Measurements from ENCODE around the gene DDX24.

DDX24 gene

GRCh38 chr14:94004015-94004414 lies 77.0 kb downstream of the DDX24 start:
- Mint-ChIP-seq H3K36me3 (ENCODE audit: low read depth) (no peaks in the 10 kb centered on the region), H3K4me1 (peaks cover 11% of the 10 kb centered on the region), H3K9me3 (no peaks in the 10 kb centered on the region), H3K27ac (no peak overlapping the region), H3K27me3 (ENCODE audit: low read depth) (peaks cover 23% of the 10 kb centered on the region), H3K4me3 (no peak overlapping the region)
- no peak for TF ChIP-seq CTCF (IDR thresholded peaks at IDR 0.05; ENCODE audit: unreplicated experiment in 3 of 3)

GRCh38 chr14:94003397-94003796 lies 77.6 kb downstream of the DDX24 start:
- Mint-ChIP-seq H3K27me3 (ENCODE audit: low read depth) (peaks cover 23% of the 10 kb centered on the region), H3K4me3 (no peak overlapping the region), H3K9me3 (no peaks in the 10 kb centered on the region), H3K27ac (no peak overlapping the region), H3K36me3 (ENCODE audit: low read depth) (no peaks in the 10 kb centered on the region), H3K4me1 (peaks cover 13% of the 10 kb centered on the region)
- TF ChIP-seq CTCF (IDR thresholded peaks at IDR 0.05; ENCODE audit: unreplicated experiment in 3 of 3), result no peak

- Mint-ChIP-seq H3K9me3 (no peaks in the 10 kb centered on the region), H3K36me3 (ENCODE audit: low read depth) (no peaks in the 10 kb centered on the region), H3K4me3 (no peak overlapping the region), H3K4me1 (peaks cover 15% of the 10 kb centered on the region), H3K27ac (no peak overlapping the region), H3K27me3 (ENCODE audit: low read depth) (peaks cover 28% of the 10 kb centered on the region)
- peak; percentile 95 to 98 (median 96) for TF ChIP-seq CTCF (IDR thresholded peaks at IDR 0.05; ENCODE audit: unreplicated experiment in 3 of 3)
Measured at GRCh38 chr14:94001501-94002396, 79.3 kb downstream of the DDX24 start.

- no peak for TF ChIP-seq CTCF (IDR thresholded peaks at IDR 0.05; ENCODE audit: unreplicated experiment in 3 of 3)
- Mint-ChIP-seq H3K27ac (no peak overlapping the region), H3K36me3 (ENCODE audit: low read depth) (no peaks in the 10 kb centered on the region), H3K4me3 (no peak overlapping the region), H3K4me1 (peaks cover 16% of the 10 kb centered on the region), H3K27me3 (ENCODE audit: low read depth) (peaks cover 29% of the 10 kb centered on the region), H3K9me3 (no peaks in the 10 kb centered on the region)
Measured at GRCh38 chr14:94001016-94001415, 80.0 kb downstream of the DDX24 start.

- TF ChIP-seq CTCF (IDR thresholded peaks at IDR 0.05; ENCODE audit: unreplicated experiment in 3 of 3), result no peak
- Mint-ChIP-seq H3K9me3 (no peaks in the 10 kb centered on the region), H3K27me3 (ENCODE audit: low read depth) (peaks cover 31% of the 10 kb centered on the region), H3K27ac (no peak overlapping the region), H3K4me1 (peaks cover 21% of the 10 kb centered on the region), H3K4me3 (no peak overlapping the region), H3K36me3 (ENCODE audit: low read depth) (no peaks in the 10 kb centered on the region)
Measured at GRCh38 chr14:94000267-94000666, 80.7 kb downstream of the DDX24 start.

GRCh38 chr14:93999573-93999972 lies 81.4 kb downstream of the DDX24 start:
- Mint-ChIP-seq H3K4me1 (peaks cover 21% of the 10 kb centered on the region), H3K27me3 (ENCODE audit: low read depth) (peaks cover 27% of the 10 kb centered on the region), H3K36me3 (ENCODE audit: low read depth) (no peaks in the 10 kb centered on the region), H3K27ac (no peak overlapping the region), H3K9me3 (no peaks in the 10 kb centered on the region), H3K4me3 (no peak overlapping the region)
- no peak for TF ChIP-seq CTCF (IDR thresholded peaks at IDR 0.05; ENCODE audit: unreplicated experiment in 3 of 3)
